ENCODE results near the gene ITIH4. TPM values are rescaled to one million over a fixed set of nuclear protein-coding genes. Genes with fewer than 3 reads are reported as not detected.

ITIH4 gene
- total RNA-seq, 2 experiments from 2014 or later = 15.1 to 16.3 TPM

GRCh38 chr3:52866427-52866826 lies 36.0 kb upstream of the ITIH4 start:
- ATAC-seq = no peak
- Mint-ChIP-seq H3K4me1 (ENCODE audit: low read depth) (peaks cover 8% of the 10 kb centered on the region), H3K36me3 (ENCODE audit: low read depth) (peaks cover 30% of the 10 kb centered on the region), H3K4me3 (no peak overlapping the region), H3K27me3 (ENCODE audit: low read depth) (no peaks in the 10 kb centered on the region), H3K9me3 (ENCODE audit: insufficient read depth) (peaks cover 5% of the 10 kb centered on the region), H3K27ac (no peak overlapping the region)
- no peak for DNase-seq
- ChIA-PET CTCF (no interaction called here), POLR2A (no interaction called here)

GRCh38 chr3:52865994-52866393 lies 35.5 kb upstream of the ITIH4 start:
- Mint-ChIP-seq H3K36me3 (ENCODE audit: low read depth) (peaks cover 30% of the 10 kb centered on the region), H3K4me1 (ENCODE audit: low read depth) (peaks cover 8% of the 10 kb centered on the region), H3K27me3 (ENCODE audit: low read depth) (no peaks in the 10 kb centered on the region), H3K9me3 (ENCODE audit: insufficient read depth) (peaks cover 5% of the 10 kb centered on the region), H3K4me3 (no peak overlapping the region), H3K27ac (no peak overlapping the region)
- ATAC-seq (no peak), DNase-seq (no peak)
- ChIA-PET POLR2A (no interaction called here), CTCF (no interaction called here)

- H3K27me3 Mint-ChIP-seq (ENCODE audit: low read depth) = no peaks in the 10 kb centered on the region
- ChIA-PET POLR2A (no interaction called here), CTCF (interaction anchor here (1.0 kb wide), 1 partner anchor 10 kb away, joined by 3 read pairs; no protein-coding TSS in a partner anchor)
- H3K9me3 Mint-ChIP-seq (ENCODE audit: insufficient read depth) = peaks cover 3% of the 10 kb centered on the region
- H3K4me1 Mint-ChIP-seq (ENCODE audit: low read depth) = no peaks in the 10 kb centered on the region
- H3K36me3 Mint-ChIP-seq (ENCODE audit: low read depth) = peaks cover 22% of the 10 kb centered on the region
- no peak overlapping the region for H3K27ac Mint-ChIP-seq
- H3K4me3 Mint-ChIP-seq = no peak overlapping the region
- ATAC-seq (no peak), DNase-seq (no peak)
Observed at GRCh38 chr3:52860424-52860768, 29.9 kb upstream of the ITIH4 start.

GRCh38 chr3:52859686-52860423 lies 29.4 kb upstream of the ITIH4 start:
- CTCF ChIA-PET = no interaction called here
- no peak for ATAC-seq
- no peaks in the 10 kb centered on the region for H3K27me3 Mint-ChIP-seq (ENCODE audit: low read depth)
- no peaks in the 10 kb centered on the region for H3K9me3 Mint-ChIP-seq (ENCODE audit: insufficient read depth)
- no peak overlapping the region for H3K4me3 Mint-ChIP-seq
- H3K27ac Mint-ChIP-seq = no peak overlapping the region
- no peaks in the 10 kb centered on the region for H3K4me1 Mint-ChIP-seq (ENCODE audit: low read depth)
- DNase-seq = no peak
- POLR2A ChIA-PET = no interaction called here
- peaks cover 19% of the 10 kb centered on the region for H3K36me3 Mint-ChIP-seq (ENCODE audit: low read depth)

GRCh38 chr3:52857864-52858263 lies 27.4 kb upstream of the ITIH4 start:
- Mint-ChIP-seq H3K4me3 (no peak overlapping the region), H3K9me3 (ENCODE audit: insufficient read depth) (no peaks in the 10 kb centered on the region), H3K27me3 (ENCODE audit: low read depth) (no peaks in the 10 kb centered on the region), H3K4me1 (ENCODE audit: low read depth) (no peaks in the 10 kb centered on the region), H3K36me3 (ENCODE audit: low read depth) (peaks cover 6% of the 10 kb centered on the region), H3K27ac (no peak overlapping the region)
- ChIA-PET CTCF (no interaction called here), POLR2A (no interaction called here)
- DNase-seq (no peak), ATAC-seq (no peak)

GRCh38 chr3:52857133-52857532 lies 26.7 kb upstream of the ITIH4 start:
- POLR2A ChIA-PET = no interaction called here
- no peak overlapping the region for H3K4me3 Mint-ChIP-seq
- H3K36me3 Mint-ChIP-seq (ENCODE audit: low read depth) = peaks cover 4% of the 10 kb centered on the region
- CTCF ChIA-PET = no interaction called here
- H3K9me3 Mint-ChIP-seq (ENCODE audit: insufficient read depth) = no peaks in the 10 kb centered on the region
- no peaks in the 10 kb centered on the region for H3K4me1 Mint-ChIP-seq (ENCODE audit: low read depth)
- no peak overlapping the region for H3K27ac Mint-ChIP-seq
- no peaks in the 10 kb centered on the region for H3K27me3 Mint-ChIP-seq (ENCODE audit: low read depth)
- ATAC-seq (no peak), DNase-seq (no peak)

- POLR2A ChIA-PET = no interaction called here
- ATAC-seq (no peak), DNase-seq (no peak)
- CTCF ChIA-PET = no interaction called here
- Mint-ChIP-seq H3K4me3 (no peak overlapping the region), H3K4me1 (ENCODE audit: low read depth) (no peaks in the 10 kb centered on the region), H3K27ac (peak overlapping the region; percentile 12), H3K9me3 (ENCODE audit: insufficient read depth) (no peaks in the 10 kb centered on the region), H3K36me3 (ENCODE audit: low read depth) (peaks cover 8% of the 10 kb centered on the region), H3K27me3 (ENCODE audit: low read depth) (no peaks in the 10 kb centered on the region)
Observed at GRCh38 chr3:52856666-52857065, 26.2 kb upstream of the ITIH4 start.

GRCh38 chr3:52854013-52854412 lies 23.5 kb upstream of the ITIH4 start:
- no peaks in the 10 kb centered on the region for H3K4me1 Mint-ChIP-seq (ENCODE audit: low read depth)
- H3K27ac Mint-ChIP-seq = no peak overlapping the region
- H3K36me3 Mint-ChIP-seq (ENCODE audit: low read depth) = peaks cover 5% of the 10 kb centered on the region
- H3K27me3 Mint-ChIP-seq (ENCODE audit: low read depth) = no peaks in the 10 kb centered on the region
- H3K9me3 Mint-ChIP-seq (ENCODE audit: insufficient read depth) = no peaks in the 10 kb centered on the region
- ChIA-PET POLR2A (no interaction called here), CTCF (interaction anchor here (1.5 kb wide), 1 partner anchor 132 kb away, joined by 3 read pairs; no protein-coding TSS in a partner anchor)
- H3K4me3 Mint-ChIP-seq = no peak overlapping the region
- ATAC-seq (no peak), DNase-seq (no peak)

GRCh38 chr3:52852419-52852818 lies 21.9 kb upstream of the ITIH4 start:
- ChIA-PET POLR2A (no interaction called here), CTCF (interaction anchor here (1.0 to 1.3 kb wide), 3 partner anchors 30 to 344 kb away, joined by 3 to 4 read pairs (median 3); no protein-coding TSS in a partner anchor)
- no peak for DNase-seq
- no peaks in the 10 kb centered on the region for H3K4me1 Mint-ChIP-seq (ENCODE audit: low read depth)
- ATAC-seq = no peak
- H3K36me3 Mint-ChIP-seq (ENCODE audit: low read depth) = peaks cover 7% of the 10 kb centered on the region
- H3K9me3 Mint-ChIP-seq (ENCODE audit: insufficient read depth) = no peaks in the 10 kb centered on the region
- no peak overlapping the region for H3K27ac Mint-ChIP-seq
- no peak overlapping the region for H3K4me3 Mint-ChIP-seq
- H3K27me3 Mint-ChIP-seq (ENCODE audit: low read depth) = no peaks in the 10 kb centered on the region

GRCh38 chr3:52851348-52851747 lies 20.9 kb upstream of the ITIH4 start:
- Mint-ChIP-seq H3K4me3 (no peak overlapping the region), H3K27ac (no peak overlapping the region), H3K27me3 (ENCODE audit: low read depth) (no peaks in the 10 kb centered on the region), H3K4me1 (ENCODE audit: low read depth) (peaks cover 5% of the 10 kb centered on the region), H3K9me3 (ENCODE audit: insufficient read depth) (no peaks in the 10 kb centered on the region), H3K36me3 (ENCODE audit: low read depth) (peaks cover 7% of the 10 kb centered on the region)
- ATAC-seq (peak; percentile 54), DNase-seq (peak; percentile 32)
- POLR2A ChIA-PET = no interaction called here
- CTCF ChIA-PET = interaction anchor here (0.8 to 2.0 kb wide), 9 partner anchors 13 to 259 kb away, joined by 3 to 8 read pairs (median 3); no protein-coding TSS in a partner anchor

GRCh38 chr3:52849656-52850055 lies 19.2 kb upstream of the ITIH4 start:
- Mint-ChIP-seq H3K4me3 (no peak overlapping the region), H3K27ac (no peak overlapping the region), H3K4me1 (ENCODE audit: low read depth) (peaks cover 9% of the 10 kb centered on the region), H3K9me3 (ENCODE audit: insufficient read depth) (no peaks in the 10 kb centered on the region), H3K36me3 (ENCODE audit: low read depth) (peaks cover 7% of the 10 kb centered on the region), H3K27me3 (ENCODE audit: low read depth) (no peaks in the 10 kb centered on the region)
- DNase-seq = no peak
- no peak for ATAC-seq
- ChIA-PET POLR2A (interaction anchor here (1.3 kb wide), 1 partner anchor 11 kb away, joined by 4 read pairs; no protein-coding TSS in a partner anchor), CTCF (interaction anchor here (1.2 to 2.0 kb wide), 4 partner anchors 11 to 261 kb away, joined by 3 to 8 read pairs (median 6); no protein-coding TSS in a partner anchor)

GRCh38 chr3:52848617-52849016 lies 18.1 kb upstream of the ITIH4 start:
- no peak for ATAC-seq
- DNase-seq = no peak
- peaks cover 9% of the 10 kb centered on the region for H3K4me1 Mint-ChIP-seq (ENCODE audit: low read depth)
- CTCF ChIA-PET = interaction anchor here (0.9 to 1.5 kb wide), 5 partner anchors 10 to 262 kb away, joined by 3 to 8 read pairs (median 4); no protein-coding TSS in a partner anchor
- H3K9me3 Mint-ChIP-seq (ENCODE audit: insufficient read depth) = no peaks in the 10 kb centered on the region
- peaks cover 7% of the 10 kb centered on the region for H3K36me3 Mint-ChIP-seq (ENCODE audit: low read depth)
- no peaks in the 10 kb centered on the region for H3K27me3 Mint-ChIP-seq (ENCODE audit: low read depth)
- H3K4me3 Mint-ChIP-seq = no peak overlapping the region
- POLR2A ChIA-PET = interaction anchor here (0.6 to 1.3 kb wide), 2 partner anchors 10 to 33 kb away, joined by 3 to 4 read pairs; no protein-coding TSS in a partner anchor
- H3K27ac Mint-ChIP-seq = no peak overlapping the region

Data from activated CD8-positive, alpha-beta T cell treated with anti-CD3 and anti-CD28 coated beads, Interleukin-2, amount 10 ng/mL, durations not matched to agents 7 days and 5 days (primary cell).